ENCODE results near the gene ITGB3.

GRCh38 chr17:47240806-47241205 lies 12.8 kb upstream of the ITGB3 start:
- TF ChIP-seq POLR2A (IDR thresholded peaks at IDR 0.05; ENCODE audit: low read length) (no peak), GATA1 (IDR thresholded peaks at IDR 0.05; ENCODE audit: low read depth, low read length) (no peak)
